HG03060 (cell line): ENCODE measurements around the gene MSMO1.
"Not testable (repeated sequence)": the region's sequence is repeated elsewhere in the genome, so short reads cannot be mapped to it uniquely, and the experiment has no call there.

ENCODE experiments used
- ATAC-seq: cut with Tn5 transposase; IDR thresholded peaks from one replicate; pipeline ENCODE4 v1.9.1; 2021; ENCODE audit warnings: low read depth, moderate number of reproducible peaks; ENCODE audit not compliant: unreplicated experiment

The MSMO1 gene

GRCh38 chr4:165324236-165324917 is 3.1 kb upstream of the MSMO1 start:
- ATAC-seq, result no peak

- ATAC-seq, result no peak
Measured at GRCh38 chr4:165324918-165325304, 2.6 kb upstream of the MSMO1 start.

GRCh38 chr4:165325732-165326512 is 1.5 kb upstream of the MSMO1 start:
- ATAC-seq, result no peak

GRCh38 chr4:165326831-165327210 is 648 bp upstream of the MSMO1 start:
- ATAC-seq, result no peak

- ATAC-seq, result no peak
Measured at GRCh38 chr4:165328101-165328425, 594 bp downstream of the MSMO1 start.

- ATAC-seq, result no peak
Measured at GRCh38 chr4:165328708-165329107, 1.2 kb downstream of the MSMO1 start.

- ATAC-seq, result no peak
Measured at GRCh38 chr4:165330071-165330470, 2.6 kb downstream of the MSMO1 start.

GRCh38 chr4:165330666-165331065 is 3.2 kb downstream of the MSMO1 start:
- no peak for ATAC-seq

- no peak for ATAC-seq
Measured at GRCh38 chr4:165331359-165331758, 3.9 kb downstream of the MSMO1 start.

GRCh38 chr4:165331823-165332222 is 4.4 kb downstream of the MSMO1 start:
- ATAC-seq, result no peak

GRCh38 chr4:165332502-165332901 is 5.0 kb downstream of the MSMO1 start:
- ATAC-seq, result no peak

- ATAC-seq, result no peak
Measured at GRCh38 chr4:165335163-165335703, 7.8 kb downstream of the MSMO1 start.

- ATAC-seq, result no peak
Measured at GRCh38 chr4:165336743-165337142, 9.3 kb downstream of the MSMO1 start.

GRCh38 chr4:165342340-165342739 is 14.9 kb downstream of the MSMO1 start:
- ATAC-seq, result not testable (repeated sequence)

- ATAC-seq, result no peak
Measured at GRCh38 chr4:165343353-165344191, 16.1 kb downstream of the MSMO1 start.

GRCh38 chr4:165345666-165346417 is 18.4 kb downstream of the MSMO1 start:
- ATAC-seq, result no peak

- ATAC-seq, result no peak
Measured at GRCh38 chr4:165347647-165348569, 20.4 kb downstream of the MSMO1 start.

- no peak for ATAC-seq
Measured at GRCh38 chr4:165351359-165352130, 24.1 kb downstream of the MSMO1 start.

- no peak for ATAC-seq
Measured at GRCh38 chr4:165355900-165356300, 28.4 kb downstream of the MSMO1 start.
